Endothelial cell of umbilical vein (primary cell): Measurements from ENCODE around the gene GSG1L. TPM values are rescaled to one million over a fixed set of nuclear protein-coding genes. Genes with fewer than 3 reads are reported as not detected.

Experiments
- BruUV-seq: library from RNA; stranded (reverse); fragments of 400-500 nt; replicated peaks from 2 replicates; lab custom pipeline; 2021; lab: Mats Ljungman, UMichigan
- CTCF ChIA-PET: fragments of 300-600, 350-600 bp; sonication (Branson Sonifier 250); formaldehyde crosslinking; loops from one replicate; lab custom pipeline; 2021; ENCODE audit warnings: antibody characterized with exemption, inconsistent platforms; lab: Charles Lee
- POLR2A ChIA-PET: fragments of 300-600, 350-600 bp; sonication (Branson Sonifier 250); formaldehyde crosslinking; loops from one replicate; lab custom pipeline; 2021; ENCODE audit warnings: antibody characterized with exemption, inconsistent platforms; lab: Charles Lee
- DNase-seq: peaks from one replicate; pipeline ENCODE4 v3.0.0-alpha.2; 2011; ENCODE audit warnings: low read depth, low spot score
- FAIRE-seq: peaks from 2 replicates; lab custom pipeline; 2011; peaks lifted over from hg19 to GRCh38; lab: Jason Lieb, UNC
- H2AFZ ChIP-seq: 2 replicates; pipeline ENCODE4 v1.6.0; 2012; ENCODE audit warnings: low read depth, low read length, control low read depth, inconsistent platforms
- H3K27ac ChIP-seq: 2 replicates; pipeline ENCODE4 v1.5.1; 2011; ENCODE audit warnings: low read depth, mild to moderate bottlenecking, control low read depth, low read length, moderate library complexity; ENCODE audit not compliant: insufficient read depth
- H3K27me3 ChIP-seq, 2 experiments: 2 replicates each; pipeline versions ENCODE4 v1.6.0 to v1.6.1; 2011; ENCODE audit warnings: low read length in 2 of 2, mixed read lengths in 1 of 2; ENCODE audit not compliant: control insufficient read depth in 2 of 2, insufficient read depth in 2 of 2
- H3K36me3 ChIP-seq, 2 experiments: 2 replicates in 1 of 2; 3 replicates in 1 of 2; pipeline ENCODE4 v1.5.1; 2011; ENCODE audit warnings: low read length in 2 of 2, mild to moderate bottlenecking in 1 of 2, moderate library complexity in 1 of 2; ENCODE audit not compliant: control insufficient read depth in 2 of 2, insufficient read depth in 2 of 2; ENCODE audit errors: extremely low read depth in 1 of 2
- H3K4me1 ChIP-seq: 3 replicates; pipeline ENCODE4 v1.5.1; 2011; ENCODE audit warnings: mild to moderate bottlenecking, low read length; ENCODE audit not compliant: control insufficient read depth, insufficient read depth; ENCODE audit errors: extremely low read depth
- H3K4me2 ChIP-seq: 2 replicates; pipeline ENCODE4 v1.6.1; 2011; ENCODE audit warnings: low read length, control low read depth, mixed read lengths; ENCODE audit not compliant: insufficient read depth
- H3K4me3 ChIP-seq, 3 experiments: fragments of 200-600 bp in 1 of 3; sonication (generic), shearing (Covaris generic) in 1 of 3; replicated peaks in 1 of 3; 2 replicates each; pipeline ENCODE4 v1.5.1; 2011 to 2016; ENCODE audit warnings: control low read depth in 3 of 3, low read length in 3 of 3, mild to moderate bottlenecking in 2 of 3, inconsistent platforms in 1 of 3, low read depth in 1 of 3, moderate library complexity in 1 of 3; ENCODE audit not compliant: insufficient read depth in 1 of 3
- H3K79me2 ChIP-seq: 2 replicates; pipeline ENCODE4 v1.6.0; 2012; ENCODE audit warnings: low read length, inconsistent platforms; ENCODE audit not compliant: control insufficient read depth, insufficient read depth
- H3K9ac ChIP-seq: replicated peaks from 2 replicates; pipeline ENCODE3; 2011; ENCODE audit warnings: low read length, control low read depth; ENCODE audit not compliant: insufficient read depth; ENCODE audit errors: extremely low read depth
- H3K9me1 ChIP-seq: replicated peaks from 3 replicates; pipeline ENCODE4 v1.6.0; 2011; ENCODE audit warnings: mild to moderate bottlenecking, low read length; ENCODE audit not compliant: control insufficient read depth, insufficient read depth; ENCODE audit errors: extremely low read depth
- H3K9me3 ChIP-seq: replicated peaks from 2 replicates; pipeline ENCODE4 v1.5.1; 2012; ENCODE audit warnings: low read length, inconsistent platforms; ENCODE audit not compliant: control insufficient read depth, insufficient read depth
- H4K20me1 ChIP-seq: replicated peaks from 2 replicates; pipeline ENCODE3; 2011; ENCODE audit warnings: mild to moderate bottlenecking, low read length; ENCODE audit not compliant: control insufficient read depth, insufficient read depth; ENCODE audit errors: extremely low read depth
- EZH2 ChIP-seq: IDR thresholded peaks from 2 replicates; pipeline ENCODE4 v1.6.1; 2012; ENCODE audit warnings: borderline replicate concordance, low read depth, mild to moderate bottlenecking, moderate library complexity, low read length, inconsistent platforms; ENCODE audit not compliant: severe bottlenecking
- FOS ChIP-seq: IDR thresholded peaks from 2 replicates; pipeline ENCODE4 v1.6.1; 2011; ENCODE audit warnings: mild to moderate bottlenecking, low read length, moderate library complexity, borderline replicate concordance; ENCODE audit not compliant: insufficient read depth
- GATA2 ChIP-seq: IDR thresholded peaks from 2 replicates; pipeline ENCODE4 v1.7.0; 2011; ENCODE audit warnings: low read depth, mild to moderate bottlenecking, moderate library complexity, mixed read lengths, low read length; ENCODE audit not compliant: insufficient read length, insufficient read depth
- JUN ChIP-seq: IDR thresholded peaks from 2 replicates; pipeline ENCODE4 v1.6.1; 2011; ENCODE audit warnings: borderline replicate concordance, low read depth; ENCODE audit not compliant: insufficient read length, insufficient read depth
- MYC ChIP-seq: IDR thresholded peaks from one replicate; pipeline ENCODE4 v1.6.1; 2011; ENCODE audit warnings: mild to moderate bottlenecking, low read depth, low read length
- POLR2A ChIP-seq: IDR thresholded peaks from 2 replicates; pipeline ENCODE4 v1.6.1; 2012; ENCODE audit warnings: low read depth, mild to moderate bottlenecking, control low read depth, low read length
- POLR2AphosphoS5 ChIP-seq: IDR thresholded peaks from 2 replicates; pipeline ENCODE4 v1.6.1; 2012; ENCODE audit warnings: low read depth, mild to moderate bottlenecking, control low read depth, low read length, moderate library complexity; ENCODE audit not compliant: insufficient read depth
- dilution Hi-C: fragments of 300-500 bp; cut with MboI; formaldehyde crosslinking; loops from one replicate; pipeline ENCODE4 v1.15.0; 2019; ENCODE audit warnings: low sequenced_read_pairs; ENCODE audit not compliant: extremely low pct_ligation_motif_present
- intact Hi-C: fragments of 100-400 bp; cut with micrococcal nuclease; formaldehyde crosslinking; loops from one replicate; pipeline ENCODE4 v1.10.0; 2022
- polyA plus RNA-seq, 4 experiments: library from polyadenylated mRNA; depleted of rRNA in 3 of 4; stranded (reverse) in 3 of 4; unstranded in 1 of 4; fragments of >200 nt; gene quantifications; 2 replicates each; pipeline versions ENCODE4 v1.2.1 to v1.2.3, GENCODE V29; 2011 to 2012; ENCODE audit warnings: missing spikeins in 1 of 4
- total RNA-seq: library from RNA; stranded (reverse); gene quantifications from 2 replicates; pipeline ENCODE4 v1.2.3, GENCODE V29; 2021
- TF ChIP-seq, protein P1 (sequence below), 2 donors: IDR thresholded peaks; 1 replicate in 1 of 2; 2 replicates in 1 of 2; pipeline ENCODE4 v1.5.1; 2011; ENCODE audit warnings: low read length in 2 of 2, mild to moderate bottlenecking in 2 of 2, moderate library complexity in 2 of 2, control low read depth in 1 of 2, inconsistent platforms in 1 of 2, low read depth in 1 of 2; ENCODE audit not compliant: insufficient read depth in 1 of 2; ENCODE audit errors: extremely low read depth in 1 of 2
- TF ChIP-seq, protein P2 (sequence below): IDR thresholded peaks from 2 replicates; pipeline ENCODE4 v1.6.1; 2011; ENCODE audit not compliant: insufficient read depth, insufficient read length

The GSG1L gene
- total and polyA plus RNA-seq, 2 donors (not counting 3 experiments of a cell fraction or from before 2014, with no cell fraction given) = 0.06 TPM; not detected in 1

DNA sequence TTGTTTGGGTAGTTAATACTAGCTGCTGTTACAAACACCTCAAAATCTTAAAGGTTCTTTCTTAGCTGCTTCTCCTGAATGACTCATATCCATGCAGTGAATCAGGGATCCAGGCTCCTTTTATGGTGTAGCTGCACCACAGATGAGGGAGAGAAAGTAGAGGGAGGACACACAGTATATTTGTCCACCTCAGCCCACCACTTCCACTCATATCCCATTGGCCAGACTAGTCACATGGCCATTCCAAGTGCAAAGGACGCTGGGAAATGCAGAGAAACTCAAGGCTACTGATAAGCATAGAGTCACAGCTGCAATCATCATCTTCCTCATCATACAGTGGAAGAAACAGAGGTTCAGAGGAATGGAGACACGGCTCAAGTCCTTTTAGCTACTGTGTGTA, 63.8 kb downstream of the GSG1L start:
- Histone ChIP-seq H2AFZ (no peak overlapping the region), H3K79me2 (no peaks in the 10 kb centered on the region), H3K4me3 (no peak overlapping the region), H3K9me1 (no peaks in the 10 kb centered on the region), H3K27me3 (no peaks in the 10 kb centered on the region), H3K9me3 (no peaks in the 10 kb centered on the region), H3K27ac (no peak overlapping the region), H3K4me1 (no peaks in the 10 kb centered on the region), H4K20me1 (no peaks in the 10 kb centered on the region), H3K4me2 (no peak overlapping the region), H3K9ac (no peak overlapping the region), H3K36me3 (no peaks in the 10 kb centered on the region)
- FAIRE-seq (no peak), DNase-seq (no peak)
- no TSS peak for BruUV-seq
- dilution Hi-C loops (no loop called here), intact Hi-C loops (no loop called here)
- ChIA-PET POLR2A (no interaction called here), CTCF (no interaction called here)
- no peak for TF ChIP-seq POLR2A
- TF ChIP-seq POLR2AphosphoS5 = no peak
- TF ChIP-seq MYC = no peak

DNA sequence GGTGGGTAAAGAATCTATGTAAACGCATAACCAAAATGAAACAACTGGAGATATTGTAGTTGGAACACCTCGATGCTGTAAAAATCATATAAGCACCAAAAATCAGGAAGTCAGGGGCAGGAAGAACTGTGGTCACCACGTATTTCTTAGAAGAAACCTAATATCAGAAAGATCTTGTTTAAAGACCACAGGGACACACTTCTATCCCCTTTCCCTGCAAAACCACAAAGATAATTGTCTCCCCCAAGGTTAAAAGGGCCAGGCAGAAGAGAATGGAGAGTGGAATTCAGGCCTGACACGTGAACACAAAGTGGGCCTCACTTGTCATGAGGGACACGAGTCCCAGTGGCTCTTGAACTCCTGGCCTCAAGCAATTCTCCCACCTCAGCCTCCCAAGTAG, 68.1 kb downstream of the GSG1L start:
- H3K4me1 ChIP-seq = no peaks in the 10 kb centered on the region
- no peak overlapping the region for H3K9ac ChIP-seq
- FAIRE-seq (no peak), DNase-seq (no peak)
- H3K9me3 ChIP-seq = no peaks in the 10 kb centered on the region
- H4K20me1 ChIP-seq = no peaks in the 10 kb centered on the region
- H3K27me3 ChIP-seq = peaks cover 0 to 2% of the 10 kb centered on the region in 2 experiments
- intact Hi-C loops = no loop called here
- TF ChIP-seq FOS = no peak
- TF ChIP-seq POLR2A = no peak
- no peak for TF ChIP-seq MYC
- TF ChIP-seq, protein P1, sequence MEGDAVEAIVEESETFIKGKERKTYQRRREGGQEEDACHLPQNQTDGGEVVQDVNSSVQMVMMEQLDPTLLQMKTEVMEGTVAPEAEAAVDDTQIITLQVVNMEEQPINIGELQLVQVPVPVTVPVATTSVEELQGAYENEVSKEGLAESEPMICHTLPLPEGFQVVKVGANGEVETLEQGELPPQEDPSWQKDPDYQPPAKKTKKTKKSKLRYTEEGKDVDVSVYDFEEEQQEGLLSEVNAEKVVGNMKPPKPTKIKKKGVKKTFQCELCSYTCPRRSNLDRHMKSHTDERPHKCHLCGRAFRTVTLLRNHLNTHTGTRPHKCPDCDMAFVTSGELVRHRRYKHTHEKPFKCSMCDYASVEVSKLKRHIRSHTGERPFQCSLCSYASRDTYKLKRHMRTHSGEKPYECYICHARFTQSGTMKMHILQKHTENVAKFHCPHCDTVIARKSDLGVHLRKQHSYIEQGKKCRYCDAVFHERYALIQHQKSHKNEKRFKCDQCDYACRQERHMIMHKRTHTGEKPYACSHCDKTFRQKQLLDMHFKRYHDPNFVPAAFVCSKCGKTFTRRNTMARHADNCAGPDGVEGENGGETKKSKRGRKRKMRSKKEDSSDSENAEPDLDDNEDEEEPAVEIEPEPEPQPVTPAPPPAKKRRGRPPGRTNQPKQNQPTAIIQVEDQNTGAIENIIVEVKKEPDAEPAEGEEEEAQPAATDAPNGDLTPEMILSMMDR (IDR thresholded peaks at IDR 0.05; ENCODE audit: extremely low read depth in 1 of 2, insufficient read depth in 1 of 2, low read depth in 1 of 2, low read length in 2 of 2) = no peak
- no peak for TF ChIP-seq JUN
- TF ChIP-seq EZH2 = no peak
- TF ChIP-seq GATA2 = no peak
- TF ChIP-seq, protein P2, sequence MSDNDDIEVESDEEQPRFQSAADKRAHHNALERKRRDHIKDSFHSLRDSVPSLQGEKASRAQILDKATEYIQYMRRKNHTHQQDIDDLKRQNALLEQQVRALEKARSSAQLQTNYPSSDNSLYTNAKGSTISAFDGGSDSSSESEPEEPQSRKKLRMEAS = no peak
- no peaks in the 10 kb centered on the region for H3K9me1 ChIP-seq
- H3K79me2 ChIP-seq = no peaks in the 10 kb centered on the region
- no peak overlapping the region for H3K4me2 ChIP-seq
- H2AFZ ChIP-seq = no peak overlapping the region
- no peak overlapping the region for H3K4me3 ChIP-seq
- CTCF ChIA-PET = no interaction called here
- POLR2A ChIA-PET = no interaction called here
- H3K36me3 ChIP-seq = no peaks in the 10 kb centered on the region
- dilution Hi-C loops = no loop called here
- no peak overlapping the region for H3K27ac ChIP-seq
- no TSS peak for BruUV-seq
